Stimulated activated CD8-positive, alpha-beta memory T cell treated with anti-CD3 and anti-CD28 coated beads, Interleukin-7, amount 100 ng/mL, for 1 hour (primary cell): ENCODE data around the gene NWD2.
"Not testable (repeated sequence)": the region's sequence is repeated elsewhere in the genome, so short reads cannot be mapped to it uniquely, and the experiment has no call there.

Experiments used
- DNase-seq, 2 donors: peaks; one replicate each; pipeline ENCODE4 v3.0.0-alpha.2; 2020; ENCODE audit warnings: low read depth in 2 of 2

NWD2 gene, protein sequence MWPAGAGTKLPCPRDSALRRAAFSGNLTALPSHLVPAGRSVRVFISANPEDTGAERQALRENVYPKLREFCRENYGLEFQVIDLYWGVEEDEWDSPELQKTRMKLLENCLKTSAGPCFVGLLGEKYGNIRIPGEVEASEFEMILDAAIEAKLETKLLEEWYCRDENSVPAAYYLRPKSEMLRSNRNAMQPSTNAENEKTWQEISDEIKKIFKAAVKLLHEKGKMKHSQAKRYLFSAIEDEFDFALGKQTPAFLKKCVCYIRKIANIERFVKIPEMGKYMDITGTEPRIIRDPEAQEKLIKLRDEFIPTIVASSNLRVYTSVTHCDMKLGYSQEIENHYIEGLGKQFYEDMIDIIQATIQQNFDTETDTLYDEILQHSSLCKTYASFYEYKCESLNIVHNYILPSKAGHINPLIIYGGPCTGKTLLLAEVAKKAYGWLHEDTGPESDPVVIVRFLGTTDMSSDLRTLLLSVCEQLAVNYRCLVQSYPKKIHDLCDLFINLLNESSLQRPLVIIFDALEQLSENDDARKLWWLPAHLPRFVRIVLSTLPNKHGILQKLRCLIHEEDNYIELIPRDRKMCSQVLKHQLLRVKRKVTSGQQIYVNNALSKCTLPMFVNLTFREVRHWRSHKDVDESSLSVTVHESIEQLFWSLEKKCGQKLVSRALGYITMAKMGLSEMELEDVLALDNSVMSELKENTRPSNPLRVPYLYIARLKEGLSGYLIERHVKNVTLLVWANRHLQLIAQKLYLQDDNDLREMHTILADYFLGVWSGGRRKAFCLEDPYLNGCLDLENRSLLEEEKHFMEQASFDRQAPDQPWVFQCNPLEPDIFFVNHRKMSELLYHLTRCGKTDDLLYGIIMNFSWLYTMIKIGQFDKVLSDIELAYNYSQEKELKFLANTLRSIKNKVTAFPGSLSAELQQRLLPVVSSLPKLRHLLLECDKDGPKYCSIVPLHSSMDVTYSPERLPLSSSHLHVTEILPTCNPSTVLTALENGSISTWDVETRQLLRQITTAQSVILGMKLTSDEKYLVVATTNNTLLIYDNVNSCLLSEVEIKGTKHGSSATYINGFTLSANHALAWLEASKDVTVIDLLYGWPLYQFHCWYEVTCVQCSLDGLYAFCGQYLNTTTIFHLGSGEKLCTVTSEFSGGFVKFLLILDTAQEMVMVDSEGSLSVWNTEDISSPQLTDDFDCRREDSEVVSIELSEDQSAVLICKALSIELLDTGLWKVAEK (N-terminal part only)

GRCh38 chr4:37244583-37245390 is at the start of gene NWD2:
Gene NWD2 (plus strand): TSS chr4:37244743. CDS start chr4:37245068, 325 bp downstream.
- DNase-seq = no peak

DNA sequence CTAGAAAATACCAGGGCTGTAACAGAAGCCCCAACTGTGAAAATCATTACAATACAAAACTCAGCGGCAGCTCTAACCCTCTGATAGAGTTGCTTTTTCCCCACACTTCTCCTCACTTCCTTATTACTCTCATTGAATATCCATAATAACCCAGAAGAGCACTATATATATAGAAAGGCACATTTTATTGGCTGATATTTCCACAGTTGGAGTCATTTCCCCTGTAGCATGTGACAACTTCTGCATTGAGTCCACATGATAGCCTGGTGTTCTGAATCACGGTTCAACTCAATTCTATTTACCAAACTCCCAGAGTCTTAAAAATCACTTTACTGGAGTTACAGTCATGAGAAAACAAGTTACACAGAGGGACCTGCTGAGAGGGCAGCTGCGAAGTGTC is 46.6 kb upstream of the NWD2 start:
- DNase-seq = no peak

GRCh38 chr4:37204740-37205139 is 39.8 kb upstream of the NWD2 start:
- DNase-seq = not testable (repeated sequence)

DNA sequence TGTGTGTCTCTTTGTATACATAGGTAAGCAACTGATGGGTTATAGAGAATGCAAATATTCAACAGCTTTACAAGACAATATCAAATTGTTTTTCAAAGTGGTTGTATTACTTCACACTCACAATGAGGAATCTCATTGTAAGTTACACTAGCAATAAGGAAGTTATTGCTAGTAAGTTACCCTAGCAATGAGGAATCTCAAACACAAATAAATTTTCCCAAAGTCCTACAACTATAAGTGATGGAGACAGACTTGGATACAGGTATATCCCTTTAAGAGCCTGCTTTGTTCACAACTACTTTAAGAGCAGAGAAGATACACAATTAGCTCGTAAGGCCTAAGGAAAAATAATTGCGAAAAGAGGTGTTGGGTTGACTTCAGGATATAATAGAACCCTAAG is 28.3 kb upstream of the NWD2 start:
- no peak for DNase-seq

DNA sequence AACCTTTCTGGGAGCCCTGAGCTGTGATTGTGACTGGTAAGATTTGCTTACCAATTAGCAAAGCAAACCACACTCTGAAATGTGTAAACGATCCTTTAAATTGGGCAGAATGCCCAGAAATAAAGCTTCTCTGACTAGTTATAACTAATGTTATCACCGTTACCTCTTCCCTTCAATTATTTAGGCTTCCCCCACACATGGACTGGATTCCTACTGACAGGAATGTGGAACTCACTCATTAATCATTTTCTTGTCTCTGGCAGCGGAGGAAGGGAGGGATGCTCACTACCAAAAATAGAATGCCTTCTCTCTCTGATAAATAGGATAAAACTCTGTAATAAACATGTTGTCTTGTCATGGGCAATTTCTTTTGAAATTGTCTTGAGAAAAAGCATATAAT is 25.3 kb upstream of the NWD2 start:
- no peak for DNase-seq

DNA sequence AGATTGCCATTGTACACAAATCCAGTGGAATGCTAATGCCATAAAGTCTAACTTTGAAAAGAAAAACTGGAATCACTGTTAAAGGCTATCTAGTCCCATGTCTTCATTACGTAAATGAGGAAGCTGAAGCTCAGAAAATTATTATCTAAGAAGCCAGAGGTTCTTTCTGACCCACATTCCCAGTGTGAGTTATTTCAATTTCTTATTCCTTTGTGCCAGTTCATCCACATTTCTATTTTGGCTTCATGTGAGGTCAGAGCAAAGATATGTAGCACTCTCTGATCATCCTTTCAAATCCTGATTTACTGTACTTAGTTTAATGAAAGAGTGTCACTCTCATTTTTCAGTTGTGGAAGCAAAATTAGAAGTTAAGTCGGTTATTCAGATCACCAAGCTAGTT is 24.6 kb upstream of the NWD2 start:
- no peak for DNase-seq

DNA sequence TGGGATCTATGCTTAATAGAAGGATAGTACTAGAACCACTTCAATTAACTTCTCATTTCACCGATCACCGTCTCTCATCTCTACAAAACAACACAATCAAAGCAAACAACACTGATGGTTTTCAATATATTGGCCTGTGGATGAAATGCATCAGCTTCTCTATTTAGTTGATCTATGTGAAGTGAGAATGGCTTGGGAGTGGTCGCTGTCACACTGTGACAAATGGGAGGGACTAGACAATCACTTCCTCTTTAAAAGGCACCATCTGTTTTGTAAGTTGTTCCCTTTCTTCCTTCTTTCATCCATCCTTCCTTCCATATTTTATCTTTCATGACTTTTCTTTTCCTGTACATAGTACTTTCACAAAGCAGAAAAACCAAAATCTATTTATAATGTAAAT is 23.9 kb upstream of the NWD2 start:
- DNase-seq = no peak

DNA sequence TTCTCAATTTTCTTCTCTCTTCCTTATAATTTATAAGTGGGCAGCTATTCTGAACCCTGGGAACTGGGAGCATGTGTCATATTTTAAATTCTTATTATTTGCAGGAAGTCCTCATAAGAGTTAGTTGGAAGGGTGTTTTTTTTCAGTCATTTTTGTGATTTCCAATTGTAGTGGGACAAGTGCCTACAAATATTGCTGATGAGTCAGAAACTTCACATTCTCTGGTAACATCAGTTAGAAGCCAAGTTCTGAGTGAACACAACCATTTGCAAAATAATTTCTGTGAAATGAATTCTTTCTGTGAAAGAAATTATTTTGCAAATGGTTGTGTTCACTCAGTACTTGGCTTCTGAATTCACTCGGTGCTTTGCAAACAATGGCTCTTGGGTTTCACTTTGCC is 20.8 kb upstream of the NWD2 start:
- DNase-seq = no peak

- no peak for DNase-seq
Measured at GRCh38 chr4:37224854-37225253, 19.7 kb upstream of the NWD2 start.

DNA sequence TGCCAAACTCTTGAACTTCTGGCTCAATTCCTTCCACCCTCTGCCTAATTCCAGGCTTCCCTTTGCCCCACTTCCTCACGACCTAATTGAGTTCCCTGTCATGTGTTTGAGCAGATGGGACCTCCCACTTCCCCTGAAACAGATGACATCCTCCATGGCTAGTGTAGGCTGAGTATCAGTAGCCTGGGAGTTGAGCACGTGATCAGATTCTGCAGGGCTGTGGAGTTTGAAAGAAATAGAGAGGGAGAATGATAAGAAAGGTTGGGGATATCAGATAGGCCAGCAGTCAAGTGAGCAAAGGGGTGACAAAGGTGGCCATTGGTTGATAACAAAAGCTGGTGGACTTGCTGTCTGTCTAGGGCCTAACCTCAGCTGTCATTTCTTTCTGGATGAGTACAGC is 18.8 kb upstream of the NWD2 start:
- no peak for DNase-seq

GRCh38 chr4:37232315-37232714 is 12.2 kb upstream of the NWD2 start:
- DNase-seq = no peak

- no peak for DNase-seq
Measured at GRCh38 chr4:37236165-37236564, 8.4 kb upstream of the NWD2 start.

DNA sequence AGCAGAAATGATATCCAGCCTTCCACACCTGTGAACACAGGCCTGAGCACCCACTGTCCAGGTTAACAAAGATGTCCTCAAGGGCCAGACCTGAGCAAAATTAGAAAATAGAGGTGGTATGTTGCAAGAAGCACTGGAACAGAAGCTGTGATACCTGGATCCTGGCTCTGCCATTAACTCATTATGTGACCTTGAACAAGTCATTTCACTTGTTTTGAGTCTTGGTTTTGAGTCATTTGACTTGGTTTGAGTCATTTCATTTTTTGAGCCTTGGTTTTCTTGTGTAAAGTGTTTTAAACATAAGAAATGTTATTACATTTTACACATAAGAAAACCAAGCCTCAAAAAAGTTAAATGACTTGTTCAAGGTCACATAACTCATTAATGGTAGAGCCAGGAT is 2.9 kb upstream of the NWD2 start:
- DNase-seq = no peak

- DNase-seq = no peak
Measured at GRCh38 chr4:37243051-37243450, 1.5 kb upstream of the NWD2 start.

DNA sequence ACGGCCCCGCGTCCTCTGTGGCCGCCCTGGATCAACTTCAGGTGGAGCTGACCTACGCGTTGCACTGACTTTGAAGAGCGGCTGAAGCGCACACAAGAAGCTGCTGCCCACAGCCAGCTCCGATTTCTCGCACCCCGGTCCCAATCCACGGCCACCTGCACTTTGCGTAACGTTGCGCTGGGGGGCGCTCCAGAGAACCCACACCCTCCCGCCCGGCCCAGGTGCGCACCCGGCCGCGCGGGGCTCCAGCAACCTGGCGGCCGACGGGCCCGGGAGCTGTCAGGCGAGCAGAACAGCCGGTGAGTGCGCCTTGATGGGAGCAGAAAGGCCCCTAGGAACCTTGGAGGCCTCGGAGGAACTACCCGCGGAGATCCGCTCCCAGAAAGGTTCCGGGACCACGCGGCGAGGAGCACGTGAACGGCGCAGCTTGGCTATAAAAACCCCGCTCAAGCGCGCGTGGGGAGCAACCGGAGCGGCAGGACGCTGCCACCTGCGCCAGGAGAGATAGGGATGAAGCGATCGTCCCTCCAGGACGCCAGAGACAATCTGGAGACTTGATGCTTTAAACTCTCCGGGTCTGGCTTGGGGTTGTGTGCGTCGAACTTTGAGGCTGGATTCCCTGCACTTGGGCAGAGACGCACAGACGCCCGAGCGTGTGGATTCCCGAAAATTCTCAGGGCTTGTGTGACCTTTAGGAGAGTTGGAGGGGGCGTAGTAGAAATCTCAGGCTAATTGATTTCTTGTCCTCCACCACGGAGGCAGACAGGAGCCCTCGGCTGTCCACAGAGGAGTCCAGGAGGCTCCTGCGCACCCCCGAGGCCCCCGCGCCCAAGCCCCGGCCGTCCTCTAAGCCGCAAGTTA is 591 bp upstream of the NWD2 start:
- DNase-seq = no peak

GRCh38 chr4:37245391-37245954 is 930 bp downstream of the NWD2 start:
- no peak for DNase-seq

- DNase-seq = no peak
Measured at GRCh38 chr4:37246891-37247290, 2.3 kb downstream of the NWD2 start.

- no peak for DNase-seq
Measured at GRCh38 chr4:37258221-37258620, 13.7 kb downstream of the NWD2 start.

GRCh38 chr4:37268319-37268718 is 23.8 kb downstream of the NWD2 start:
- DNase-seq = no peak

DNA sequence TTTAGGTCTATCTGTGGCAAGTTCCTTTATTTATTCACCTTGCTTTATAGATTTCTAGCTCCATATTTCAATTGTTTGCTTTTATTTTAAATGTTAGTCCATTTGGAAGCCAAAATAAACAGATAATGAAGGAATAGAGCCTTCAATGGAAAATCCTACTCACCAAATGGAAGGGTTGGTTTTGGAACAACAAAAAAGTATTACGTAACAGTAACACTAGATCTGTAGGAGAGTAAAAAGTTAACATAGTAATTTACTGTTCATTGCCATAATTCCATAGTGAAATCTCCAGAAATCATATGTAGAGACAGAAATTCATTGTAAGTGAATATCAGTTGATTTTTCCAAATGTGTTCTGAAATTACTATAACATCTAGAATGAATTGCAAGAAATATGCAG is 34.6 kb downstream of the NWD2 start:
- no peak for DNase-seq
